GM12878 (cell line): ENCODE results near the gene LIX1L. TPM values are rescaled to one million over a fixed set of nuclear protein-coding genes. Genes with fewer than 3 reads are reported as not detected.
A peak's percentile ranks its signal among the peaks of the same experiment; 100 is the strongest.

Source experiments
- ATAC-seq: fragments of 200-7000 bp; cut with Tn5 transposase; 3 replicates; pipeline ENCODE4 v1.9.1; 2020; ENCODE audit warnings: mild to moderate bottlenecking, moderate library complexity
- BruUV-seq: library from RNA; stranded (reverse); fragments of 400-500 nt; replicated peaks from 2 replicates; lab custom pipeline; 2021; lab: Mats Ljungman, UMichigan
- CTCF ChIA-PET: fragments of 300-600 bp; sonication (Branson Sonifier 250); formaldehyde crosslinking; extraction: SDS; loops from one replicate; lab custom pipeline; 2021; ENCODE audit warnings: inconsistent platforms; lab: Yijun Ruan, JAX
- POLR2A ChIA-PET: fragments of 350-600 bp; formaldehyde crosslinking; extraction: SDS; loops from one replicate; lab custom pipeline; 2021; ENCODE audit warnings: inconsistent platforms; lab: Charles Lee
- RAD21 ChIA-PET: fragments of 300-600 bp; sonication (Branson Sonifier 250); formaldehyde crosslinking; loops from one replicate; lab custom pipeline; 2023; ENCODE audit warnings: antibody characterized with exemption; ENCODE audit not compliant: unreplicated experiment; lab: Charles Lee
- SMC1A ChIA-PET: fragments of 300-600 bp; sonication (Branson Sonifier 250); formaldehyde crosslinking; loops from one replicate; lab custom pipeline; 2023; ENCODE audit not compliant: unreplicated experiment, uncharacterized antibody; lab: Charles Lee
- DNase-seq: peaks from one replicate; pipeline ENCODE4 v3.0.0-alpha.2; 2011; ENCODE audit warnings: low read depth, low spot score
- FAIRE-seq: peaks from 3 replicates; lab custom pipeline; 2011; peaks lifted over from hg19 to GRCh38; lab: Jason Lieb, UNC
- H2AFZ ChIP-seq: 2 replicates; pipeline ENCODE4 v1.6.0; 2011; ENCODE audit warnings: low read depth, low read length, control low read depth; ENCODE audit not compliant: control insufficient read depth
- H3K27ac ChIP-seq: 2 replicates; pipeline ENCODE4 v1.5.1; 2011; ENCODE audit warnings: control low read depth; ENCODE audit not compliant: control insufficient read depth, insufficient read depth
- H3K27me3 ChIP-seq, 2 experiments: replicated peaks in 1 of 2; 2 replicates each; pipeline versions ENCODE4 v1.6.0 to v1.6.1; 2011; ENCODE audit warnings: low read length in 1 of 2; ENCODE audit not compliant: control insufficient read depth in 2 of 2, insufficient read depth in 2 of 2
- H3K36me3 ChIP-seq, 2 experiments: 2 replicates each; pipeline ENCODE4 v1.5.1; 2011; ENCODE audit warnings: low read length in 1 of 2; ENCODE audit not compliant: control insufficient read depth in 2 of 2, insufficient read depth in 2 of 2
- H3K4me1 ChIP-seq: 2 replicates; pipeline ENCODE4 v1.6.1; 2011; ENCODE audit warnings: mild to moderate bottlenecking, low read length, moderate library complexity, mixed read lengths; ENCODE audit not compliant: control insufficient read depth, insufficient read depth
- H3K4me2 ChIP-seq: 2 replicates; pipeline ENCODE4 v1.6.0; 2011; ENCODE audit warnings: control low read depth; ENCODE audit not compliant: control insufficient read depth, insufficient read depth
- H3K4me3 ChIP-seq: fragments of 200-600 bp; sonication (generic); 2 replicates; pipeline ENCODE4 v1.5.1; 2016
- H3K79me2 ChIP-seq: 2 replicates; pipeline ENCODE4 v1.6.0; 2011; ENCODE audit warnings: low read length; ENCODE audit not compliant: control insufficient read depth, insufficient read depth
- H3K9ac ChIP-seq: 2 replicates; pipeline ENCODE4 v1.8.0; 2011; ENCODE audit warnings: low read length, control low read depth, mixed read lengths; ENCODE audit not compliant: control insufficient read depth, insufficient read depth
- H3K9me3 ChIP-seq: replicated peaks from 3 replicates; pipeline ENCODE4 v1.5.1; 2011; ENCODE audit warnings: mild to moderate bottlenecking, low read length; ENCODE audit not compliant: control insufficient read depth, insufficient read depth
- H4K20me1 ChIP-seq: 2 replicates; pipeline ENCODE4 v1.6.0; 2011; ENCODE audit not compliant: control insufficient read depth, insufficient read depth
- BRCA1 ChIP-seq: IDR thresholded peaks from 2 replicates; pipeline ENCODE4 v1.6.1; 2011; ENCODE audit warnings: low read depth, low read length, improper control_type of control experiment
- CBX3 ChIP-seq: fragments of 200-600 bp; sonication (generic); IDR thresholded peaks from 2 replicates; pipeline ENCODE4 v1.6.1; 2016; ENCODE audit warnings: low read depth, borderline replicate concordance
- CREM ChIP-seq: IDR thresholded peaks from 2 replicates; pipeline ENCODE4 v1.6.1; 2014; ENCODE audit warnings: antibody characterized with exemption, low read depth
- HDAC6 ChIP-seq: fragments of 200-600 bp; sonication (generic); IDR thresholded peaks from one replicate; pipeline ENCODE4 v1.8.0; 2017; ENCODE audit warnings: antibody characterized with exemption; ENCODE audit not compliant: unreplicated experiment
- IKZF2 ChIP-seq, 2 experiments: fragments of 450-650 bp; IDR thresholded peaks; 2 replicates each; pipeline ENCODE4 v1.6.1; 2017; ENCODE audit warnings: mild to moderate bottlenecking in 2 of 2, moderate library complexity in 2 of 2
- MXI1 ChIP-seq: fragments of 150-350 bp; IDR thresholded peaks from 2 replicates; pipeline ENCODE4 v1.6.1; 2011; ENCODE audit warnings: low read depth, mild to moderate bottlenecking, inconsistent platforms, low read length, improper control_type of control experiment
- NR2F1 ChIP-seq: fragments of 450-650 bp; conservative IDR thresholded peaks from 2 replicates; pipeline ENCODE4 v1.6.1; 2017; ENCODE audit warnings: mild to moderate bottlenecking
- NRF1 ChIP-seq: conservative IDR thresholded peaks from 2 replicates; pipeline ENCODE4 v1.6.1; 2011; ENCODE audit warnings: mild to moderate bottlenecking, low read depth, low read length, improper control_type of control experiment
- PAX5 ChIP-seq: IDR thresholded peaks from 2 replicates; pipeline ENCODE4 v1.6.1; 2011; ENCODE audit warnings: low read depth, low read length, borderline replicate concordance
- PML ChIP-seq: IDR thresholded peaks from 2 replicates; pipeline ENCODE4 v1.6.1; 2012; ENCODE audit warnings: low read length, inconsistent platforms
- POLR2A ChIP-seq: IDR thresholded peaks from 2 replicates; pipeline ENCODE4 v1.6.1; 2011; ENCODE audit warnings: low read depth, mild to moderate bottlenecking, low read length
- POLR2AphosphoS2 ChIP-seq: IDR thresholded peaks from 2 replicates; pipeline ENCODE4 v1.6.1; 2011; ENCODE audit warnings: low read depth, mild to moderate bottlenecking, low read length, improper control_type of control experiment, moderate library complexity
- POLR2AphosphoS5 ChIP-seq: IDR thresholded peaks from 2 replicates; pipeline ENCODE4 v1.6.1; 2011; ENCODE audit warnings: mild to moderate bottlenecking, low read length, inconsistent platforms
- POU2F2 ChIP-seq: IDR thresholded peaks from 3 replicates; pipeline ENCODE4 v1.6.1; 2011; ENCODE audit warnings: low read depth, mild to moderate bottlenecking, low read length, borderline replicate concordance
- RAD21 ChIP-seq: IDR thresholded peaks from 2 replicates; pipeline ENCODE4 v1.6.1; 2011; ENCODE audit warnings: mild to moderate bottlenecking, low read depth, low read length, moderate library complexity; ENCODE audit not compliant: insufficient read depth
- RB1 ChIP-seq: fragments of 450-650 bp; formaldehyde crosslinking; IDR thresholded peaks from 2 replicates; pipeline ENCODE4 v1.6.1; 2017; ENCODE audit warnings: mild to moderate bottlenecking, borderline replicate concordance
- RFX5 ChIP-seq: IDR thresholded peaks from 2 replicates; pipeline ENCODE4 v1.6.1; 2011; ENCODE audit warnings: low read depth, low read length, improper control_type of control experiment
- RUNX3 ChIP-seq: IDR thresholded peaks from 2 replicates; pipeline ENCODE4 v1.6.1; 2012; ENCODE audit warnings: low read length, inconsistent platforms
- SMAD5 ChIP-seq: IDR thresholded peaks from 2 replicates; pipeline ENCODE4 v1.6.1; 2016; ENCODE audit warnings: antibody characterized with exemption, low read depth
- SRF ChIP-seq, 2 experiments: IDR thresholded peaks; 2 replicates each; pipeline ENCODE4 v1.6.1; 2011; ENCODE audit warnings: low read depth in 2 of 2, low read length in 2 of 2, mild to moderate bottlenecking in 1 of 2, moderate library complexity in 1 of 2
- STAT1 ChIP-seq: fragments of 450-650 bp; conservative IDR thresholded peaks from 2 replicates; pipeline ENCODE4 v1.6.1; 2014; ENCODE audit warnings: antibody characterized with exemption, mild to moderate bottlenecking
- TAF1 ChIP-seq: IDR thresholded peaks from 2 replicates; pipeline ENCODE4 v1.6.1; 2011; ENCODE audit warnings: mild to moderate bottlenecking, low read depth, low read length, borderline replicate concordance
- TCF7 ChIP-seq: IDR thresholded peaks from 2 replicates; pipeline ENCODE4 v1.6.1; 2014; ENCODE audit warnings: antibody characterized with exemption, borderline replicate concordance
- WGBS: methylation state at CpG from one replicate; pipeline ENCODE4 v1.1.6; 2016; ENCODE audit warnings: low lambda C conversion rate; ENCODE audit not compliant: insufficient replicate concordance, insufficient coverage; ENCODE audit errors: missing lambda C conversion rate; 5-methylcytosine and 5-hydroxymethylcytosine counted together
- in situ Hi-C: fragments of 300-500 bp; cut with MboI; formaldehyde crosslinking; loops from 9 replicates; pipeline ENCODE4 v1.14.3; 2018; ENCODE audit warnings: mixed read lengths
- intact Hi-C: fragments of 100-400 bp; cut with micrococcal nuclease; formaldehyde crosslinking; loops from one replicate; pipeline ENCODE4 v1.14.2; 2022; ENCODE audit not compliant: unreplicated experiment
- polyA plus RNA-seq, 11 experiments: library from polyadenylated mRNA; depleted of rRNA in 4 of 11; unstranded in 6 of 11; stranded (reverse) in 5 of 11; fragments of >200 nt; fragmentation: Nextera tagmentation in 4 of 11; fragmentation: Illumina TruSeq in 1 of 11; extraction: Ambion mirVana in 4 of 11; extraction: Trizol in 1 of 11; gene quantifications; 1 replicate in 1 of 11; 2 replicates in 10 of 11; pipeline versions ENCODE4 v1.2.1 to v1.2.3, GENCODE V29; 2011 to 2016; ENCODE audit warnings: inconsistent platforms in 2 of 11, missing spikeins in 2 of 11, low read depth in 1 of 11
- total RNA-seq, 4 experiments: library from RNA; depleted of rRNA in 3 of 4; stranded (reverse); fragments of >200 nt in 3 of 4; fragmentation: Illumina TruSeq in 1 of 4; extraction: Trizol in 1 of 4; gene quantifications; 2 replicates each; pipeline versions ENCODE4 v1.2.1 to v1.2.3, GENCODE V29; 2013 to 2021
- TF ChIP-seq, protein P1 (sequence below): IDR thresholded peaks from 2 replicates; pipeline ENCODE4 v1.6.1; 2011; ENCODE audit warnings: mild to moderate bottlenecking, low read depth, low read length, moderate library complexity; ENCODE audit not compliant: insufficient replicate concordance

The LIX1L gene
- total and polyA plus RNA-seq, 10 of the 15 experiments (the other 5 are each of a cell fraction or from before 2014, with no cell fraction given) = 5.5 to 48.2 (median 15.3) TPM

DNA sequence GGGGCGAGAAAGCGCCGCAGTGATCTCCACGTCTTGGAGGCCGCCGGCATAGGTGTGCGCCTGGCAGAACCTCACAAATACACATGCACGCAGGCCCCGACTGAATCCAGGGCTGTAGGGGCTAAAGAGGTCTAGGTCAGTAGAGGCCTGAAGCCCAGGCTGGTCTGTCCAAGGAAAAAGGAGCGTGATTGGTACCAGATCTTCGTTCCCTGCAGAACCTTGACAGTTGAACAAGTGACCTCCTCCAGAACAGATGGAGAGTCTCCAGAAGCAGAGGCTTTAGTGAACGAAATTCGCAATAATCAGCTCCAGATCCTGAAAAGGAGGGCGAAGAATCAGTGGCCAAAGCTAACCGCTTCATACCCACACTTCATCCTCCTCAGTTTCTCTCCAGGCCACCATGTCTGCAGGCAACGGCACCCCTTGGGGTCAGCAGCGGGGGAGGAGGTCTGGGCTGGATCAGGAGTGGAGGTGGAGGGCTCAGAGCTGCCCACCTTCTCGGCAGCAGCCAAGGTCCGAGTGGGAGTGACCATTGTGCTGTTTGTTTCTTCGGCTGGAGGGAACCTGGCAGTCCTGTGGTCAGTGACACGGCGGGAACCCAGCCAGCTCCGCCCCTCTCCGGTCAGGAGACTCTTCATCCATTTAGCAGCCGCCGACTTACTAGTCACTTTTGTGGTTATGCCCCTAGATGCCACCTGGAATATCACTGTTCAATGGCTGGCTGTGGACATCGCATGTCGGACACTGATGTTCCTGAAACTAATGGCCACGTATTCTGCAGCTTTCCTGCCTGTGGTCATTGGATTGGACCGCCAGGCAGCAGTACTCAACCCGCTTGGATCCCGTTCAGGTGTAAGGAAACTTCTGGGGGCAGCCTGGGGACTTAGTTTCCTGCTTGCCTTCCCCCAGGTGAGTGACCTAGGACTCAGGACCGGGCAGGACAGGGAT lies 38.6 kb downstream of the LIX1L start:
- ChIA-PET POLR2A (interaction anchor here (0.9 to 2.6 kb wide), 8 partner anchors 9 to 79 kb away, joined by 3 to 23 read pairs (median 6); partner anchors contain the start of genes ANKRD34A, LIX1L, NUDT17 and PIAS3), RAD21 (interaction anchor here (0.9 to 2.5 kb wide), 8 partner anchors 8 to 93 kb away, joined by 3 to 11 read pairs (median 4); partner anchors contain the start of genes ANKRD34A, LIX1L, NUDT17 and PIAS3), SMC1A (interaction anchor here (0.5 to 1.6 kb wide), 3 partner anchors 8 to 45 kb away, joined by 3 to 5 read pairs (median 3); partner anchors contain the start of genes LIX1L and RBM8A), CTCF (interaction anchor here (0.8 to 1.8 kb wide), 9 partner anchors 8 to 118 kb away, joined by 3 to 7 read pairs (median 3); partner anchors contain the start of genes ANKRD34A, POLR3GL and RBM8A)
- FAIRE-seq = no peak
- in situ Hi-C loops = loop anchor here (5.0 kb wide), 1 partner anchor 62 kb away; the partner anchor contains the start of gene PIAS3
- Histone ChIP-seq H2AFZ (peak overlapping the region; percentile 98), H3K4me1 (peaks cover 13% of the 10 kb centered on the region), H3K27ac (peak overlapping the region; percentile 93), H3K36me3 (peaks cover 0 to 10% of the 10 kb centered on the region in 2 experiments; a peak in 2 of 4 replicates), H3K4me3 (peak overlapping the region; percentile 97), H4K20me1 (no peaks in the 10 kb centered on the region), H3K9me3 (no peaks in the 10 kb centered on the region), H3K27me3 (no peaks in the 10 kb centered on the region), H3K79me2 (peaks cover 12% of the 10 kb centered on the region), H3K4me2 (peak overlapping the region; percentile 100), H3K9ac (peak overlapping the region; percentile 96)
- peak; percentile 92 for ATAC-seq
- DNase-seq = no peak
- BruUV-seq = TSS peak; percentile 69
- intact Hi-C loops = loop anchor here (1.0 kb wide), 3 partner anchors 8 to 60 kb away; partner anchors contain the start of genes ITGA10, PIAS3 and RBM8A
- under 1% methylated on average over 33 of the region's 33 CpGs for WGBS
- TF ChIP-seq CREM (no peak), IKZF2 (IDR thresholded peaks at IDR 0.05) (no peak), TAF1 (no peak), STAT1 (no peak), POLR2AphosphoS5 (peak; percentile 31), TCF7 (no peak), RFX5 (no peak), POLR2AphosphoS2 (no peak; the same call in 1 of the 2 replicates), POU2F2 (no peak), HDAC6 (no peak), RB1 (0 out of 2 replicates have a peak, but pooled peaks have one; percentile 16), RAD21 (no peak), MXI1 (peak; percentile 79; the same call in 1 of the 2 replicates), PML (peak; percentile 60; the same call in 1 of the 2 replicates), NRF1 (no peak), POLR2A (peak; percentile 63), CBX3 (no peak), SMAD5 (0 out of 2 replicates have a peak, but pooled peaks have one; percentile 13), PAX5 (no peak), NR2F1 (0 out of 2 replicates have a peak, but pooled peaks have one; percentile 15), BRCA1 (no peak), RUNX3 (peak; percentile 60), SRF (IDR thresholded peaks at IDR 0.05; ENCODE audit: low read depth in 2 of 2, low read length in 2 of 2) (0 out of 4 replicates have a peak, but pooled peaks of 1 of the 2 experiments have one; percentile 7)
- TF ChIP-seq, protein P1, sequence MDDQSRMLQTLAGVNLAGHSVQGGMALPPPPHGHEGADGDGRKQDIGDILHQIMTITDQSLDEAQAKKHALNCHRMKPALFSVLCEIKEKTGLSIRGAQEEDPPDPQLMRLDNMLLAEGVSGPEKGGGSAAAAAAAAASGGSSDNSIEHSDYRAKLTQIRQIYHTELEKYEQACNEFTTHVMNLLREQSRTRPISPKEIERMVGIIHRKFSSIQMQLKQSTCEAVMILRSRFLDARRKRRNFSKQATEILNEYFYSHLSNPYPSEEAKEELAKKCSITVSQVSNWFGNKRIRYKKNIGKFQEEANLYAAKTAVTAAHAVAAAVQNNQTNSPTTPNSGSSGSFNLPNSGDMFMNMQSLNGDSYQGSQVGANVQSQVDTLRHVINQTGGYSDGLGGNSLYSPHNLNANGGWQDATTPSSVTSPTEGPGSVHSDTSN = no peak
